Amygdala (tissue), 56 donors: ENCODE results near the gene NKAP.
A peak's percentile ranks its signal among the peaks of the same experiment; 100 is the strongest.
"Not testable (repeated sequence)": the region's sequence is repeated elsewhere in the genome, so short reads cannot be mapped to it uniquely, and the experiment has no call there.

ENCODE experiments used
- DNase-seq, 56 donors: peaks; one replicate each; lab custom pipeline; 2025; lab: John Stamatoyannopoulos, UW

The NKAP gene

GRCh38 chrX:119942173-119942819 lies 1.3 kb downstream of the NKAP start:
- DNase-seq = no peak

GRCh38 chrX:119941336-119941735 lies 2.2 kb downstream of the NKAP start:
- no peak for DNase-seq

- DNase-seq = no peak
Measured at GRCh38 chrX:119935215-119935874, 8.2 kb downstream of the NKAP start.

- not testable (repeated sequence) for DNase-seq
Measured at GRCh38 chrX:119922391-119922790, 21.2 kb downstream of the NKAP start.

GRCh38 chrX:119919835-119920585 lies 23.5 kb downstream of the NKAP start:
- no peak for DNase-seq

GRCh38 chrX:119917877-119918276 lies 25.7 kb downstream of the NKAP start:
- DNase-seq = no peak

- DNase-seq = no peak
Measured at GRCh38 chrX:119916310-119916709, 27.2 kb downstream of the NKAP start.

- DNase-seq = no peak
Measured at GRCh38 chrX:119900976-119901375, 42.6 kb downstream of the NKAP start.

- peak in 6 of 56 donors; percentile 0 to 2 (median 2) for DNase-seq
Measured at GRCh38 chrX:119899125-119899524, 44.4 kb downstream of the NKAP start.

GRCh38 chrX:119895843-119896326 lies 47.7 kb downstream of the NKAP start, which contains the start of gene AKAP14:
Gene AKAP14, plus strand, starts transcription at chrX:119895893. Its CDS starts 7,331 bp downstream, at chrX:119903224.
- peak in 10 of 56 donors; percentile 0 to 43 (median 2) for DNase-seq

- not testable (repeated sequence) for DNase-seq
Measured at GRCh38 chrX:119891961-119892692, 51.4 kb downstream of the NKAP start.

GRCh38 chrX:119890626-119891025 lies 52.9 kb downstream of the NKAP start:
- DNase-seq = not testable (repeated sequence)

- DNase-seq = peak in 22 of 56 donors; percentile 0 to 38 (median 1)
Measured at GRCh38 chrX:119887721-119888425, 55.7 kb downstream of the NKAP start.

GRCh38 chrX:119885554-119886428 lies 57.8 kb downstream of the NKAP start:
- DNase-seq = peak in 1 of 56 donors; percentile 1

- DNase-seq = peak in 8 of 56 donors; percentile 0 to 21 (median 1)
Measured at GRCh38 chrX:119880552-119881437, 62.8 kb downstream of the NKAP start.

- no peak for DNase-seq
Measured at GRCh38 chrX:119880076-119880475, 63.5 kb downstream of the NKAP start.

GRCh38 chrX:119878740-119879139 lies 64.8 kb downstream of the NKAP start:
- no peak for DNase-seq
